HG03378 (cell line): ENCODE results near the gene CCDC33.

Source experiments
- ATAC-seq: cut with Tn5 transposase; IDR thresholded peaks from one replicate; pipeline ENCODE4 v1.9.1; 2021; ENCODE audit warnings: mild to moderate bottlenecking, moderate library complexity; ENCODE audit not compliant: unreplicated experiment

Gene CCDC33

DNA sequence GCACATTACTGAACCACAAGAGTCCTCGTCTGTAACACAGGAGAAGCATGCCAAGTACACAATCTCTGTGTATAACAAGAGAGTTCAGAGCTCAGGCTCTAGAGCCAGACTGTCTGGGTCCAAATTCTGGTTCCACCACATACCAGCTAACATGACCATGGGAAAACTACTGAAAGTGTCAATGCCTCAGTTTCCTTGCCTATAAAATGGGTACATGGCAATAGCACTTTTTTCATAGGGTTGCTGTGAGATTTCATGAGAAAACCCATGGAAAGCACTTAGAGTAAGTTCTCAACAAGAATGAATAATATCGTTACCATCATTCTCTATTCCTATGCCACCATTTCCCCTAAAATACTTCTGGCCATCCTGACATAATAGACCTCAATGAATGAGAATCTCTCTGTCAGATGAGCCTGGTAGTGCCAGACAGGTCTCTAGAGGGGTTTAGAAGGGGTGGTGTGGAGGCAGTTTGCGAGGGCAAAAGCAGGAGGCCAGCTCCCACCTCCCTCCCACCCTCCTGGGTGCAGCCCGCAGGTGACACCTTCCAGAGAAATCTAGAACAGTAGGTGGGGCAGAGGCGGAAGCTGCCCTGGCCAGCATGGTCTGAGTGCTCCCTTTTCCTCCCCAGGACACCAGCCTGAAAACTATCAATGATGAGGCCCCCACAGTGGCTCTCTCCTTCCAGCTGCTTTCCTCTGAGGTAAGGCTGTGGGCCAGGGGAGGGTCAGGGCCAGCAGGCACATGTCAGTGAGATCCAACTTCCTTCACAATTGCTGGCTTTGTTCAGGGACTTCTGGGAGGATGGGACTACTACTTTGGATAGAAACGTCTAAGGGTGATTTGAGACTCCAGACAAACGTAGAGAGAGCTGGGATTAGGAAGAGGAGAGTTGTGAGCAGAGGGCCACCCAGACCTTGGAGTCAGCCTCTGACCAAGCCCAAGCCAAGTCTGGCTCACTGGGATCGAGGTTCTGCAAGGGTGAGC, 45.3 kb downstream of the CCDC33 start:
- no peak for ATAC-seq

- ATAC-seq = no peak
Measured at GRCh38 chr15:74283368-74283767, 47.2 kb downstream of the CCDC33 start.

DNA sequence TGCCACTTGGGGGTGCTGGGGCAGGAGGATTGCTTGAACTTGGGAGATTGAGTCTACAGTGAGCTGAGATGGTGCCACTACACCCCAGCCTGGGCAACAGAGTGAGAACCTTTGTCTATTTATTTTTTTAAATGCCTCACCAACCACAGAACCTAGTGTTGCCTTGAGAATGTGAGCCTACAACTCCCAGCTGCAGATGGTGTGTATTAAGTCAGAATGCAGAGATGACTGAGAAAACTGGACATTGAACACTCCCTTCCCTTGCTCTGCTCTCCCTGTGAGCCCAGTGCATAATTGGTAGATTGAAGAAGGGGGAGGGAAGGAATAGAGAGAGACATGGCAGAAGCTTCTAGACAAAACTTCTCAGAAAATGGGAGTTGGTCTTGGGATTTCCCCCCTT, 53.5 kb downstream of the CCDC33 start:
- ATAC-seq = no peak

DNA sequence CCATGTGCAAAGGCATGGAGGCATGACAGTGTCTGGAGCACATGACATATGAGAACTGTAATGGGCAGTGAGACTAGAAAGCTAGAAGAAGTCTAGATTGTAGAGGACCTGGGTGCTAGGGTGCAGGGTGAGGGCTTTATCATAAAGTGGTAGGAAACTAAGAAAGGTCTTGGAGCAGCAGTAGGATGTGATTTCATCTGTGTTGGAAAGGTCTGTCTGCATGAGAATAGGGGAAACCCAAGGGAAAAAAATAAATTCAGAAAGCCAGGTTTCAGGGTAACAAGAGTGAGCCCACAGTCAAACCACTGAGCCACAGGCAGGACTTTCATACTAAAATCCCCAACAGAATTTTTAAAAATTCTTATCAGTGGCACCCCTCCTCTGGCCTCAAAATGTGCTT, 54.5 kb downstream of the CCDC33 start:
- ATAC-seq = no peak

DNA sequence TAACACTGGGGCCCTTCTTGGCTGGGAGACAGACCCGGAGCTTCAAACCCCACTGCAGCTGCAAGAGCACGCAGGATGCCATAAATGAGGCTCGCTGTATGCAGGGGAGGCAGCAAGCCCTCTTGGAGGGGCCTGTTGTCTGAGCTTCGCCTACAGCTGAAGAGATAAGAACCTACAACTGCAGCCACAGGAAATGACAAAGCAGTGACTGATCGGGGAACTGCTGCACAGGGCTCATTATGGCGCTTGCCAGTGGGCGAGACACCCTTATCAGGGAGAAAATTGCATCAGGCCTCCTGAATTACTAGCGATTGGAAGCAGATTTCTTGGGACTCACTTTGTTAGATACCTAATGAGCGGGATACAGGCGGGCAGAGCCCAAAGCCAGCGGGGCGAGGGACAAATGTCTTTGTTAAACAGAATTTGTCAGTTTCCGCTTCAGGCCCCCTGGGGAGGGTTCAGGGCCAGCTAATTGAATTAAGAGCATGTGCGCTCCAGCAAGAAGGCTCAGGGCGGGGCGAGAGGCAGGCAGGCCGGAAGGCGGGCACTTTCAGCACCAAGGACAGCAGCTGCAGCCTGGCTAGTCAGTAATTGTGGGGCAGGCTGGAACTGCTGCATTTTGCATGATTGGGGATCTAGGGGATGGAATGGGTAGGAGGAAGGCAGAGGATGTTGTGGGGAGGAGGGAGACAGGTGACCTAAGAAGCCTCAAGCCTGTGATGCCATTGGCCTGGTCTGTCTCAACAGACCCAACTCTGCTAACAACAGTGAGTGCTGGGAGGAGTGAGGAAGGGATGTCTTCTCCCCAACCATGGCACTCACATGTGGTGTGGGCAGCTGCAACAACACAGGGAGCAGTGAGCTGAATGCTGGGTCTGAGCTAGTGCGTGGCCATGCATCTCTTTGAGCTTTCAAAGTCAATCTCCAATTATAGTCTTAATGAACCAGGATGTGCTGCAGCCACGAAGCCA, 55.3 kb downstream of the CCDC33 start:
- no peak for ATAC-seq

GRCh38 chr15:74293021-74293810, 57.1 kb downstream of the CCDC33 start:
- ATAC-seq = no peak

DNA sequence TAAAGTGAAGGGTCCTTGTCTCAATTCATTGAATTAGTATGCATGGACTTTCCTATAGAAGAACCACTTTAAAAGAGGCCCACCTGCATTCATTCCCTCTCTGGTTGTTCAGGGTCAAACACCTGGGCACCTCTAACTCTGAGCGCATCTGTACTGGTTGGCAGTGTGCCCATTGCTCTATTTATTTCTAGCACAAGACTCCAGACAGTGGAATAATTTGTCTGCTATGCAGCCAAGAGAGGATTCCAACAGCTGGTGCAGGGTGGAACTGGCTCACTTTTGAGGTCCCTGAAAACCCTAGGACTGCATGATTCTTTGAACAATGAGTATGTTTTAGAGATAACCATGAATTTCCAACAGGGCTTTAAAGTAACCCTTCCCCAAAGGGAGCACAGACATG, 57.9 kb downstream of the CCDC33 start:
- ATAC-seq = no peak

DNA sequence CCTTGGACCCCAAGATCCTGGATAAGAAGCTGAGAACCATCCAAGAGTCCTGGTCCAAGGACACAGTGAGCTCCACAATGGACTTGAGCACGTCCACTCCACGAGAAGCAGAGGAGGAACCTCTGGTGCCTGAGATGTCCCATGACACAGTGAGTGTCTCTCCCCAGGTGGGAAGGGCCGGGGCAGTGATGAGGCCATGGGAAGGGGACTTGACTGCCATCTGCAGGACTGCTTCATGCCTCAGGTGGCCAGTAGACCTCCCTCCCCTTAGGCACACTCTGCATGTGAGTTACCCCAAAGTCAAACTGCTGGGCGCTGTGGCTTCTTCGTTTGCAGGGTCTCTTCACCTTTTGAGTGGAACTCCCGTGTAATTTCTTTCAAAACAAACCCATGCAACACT, 59.7 kb downstream of the CCDC33 start:
- no peak for ATAC-seq

DNA sequence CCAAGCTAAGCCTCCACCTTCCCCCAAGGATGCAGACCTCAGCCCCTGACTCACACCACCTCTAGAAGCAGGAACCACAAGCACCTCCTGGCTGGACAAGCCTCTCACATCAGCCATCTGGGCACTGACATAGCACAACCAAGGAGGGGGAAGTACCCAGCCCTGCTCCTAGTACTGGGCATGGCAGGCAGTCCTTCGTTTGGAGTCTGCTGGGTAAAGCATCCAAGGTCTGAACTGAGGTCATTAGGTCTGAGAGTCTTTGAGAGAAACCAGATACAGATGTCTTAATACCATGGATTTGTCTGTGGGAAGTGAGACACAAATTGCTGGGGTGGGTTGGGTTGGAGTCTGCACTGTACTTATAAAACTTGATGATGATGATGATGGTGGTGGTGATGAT, 61.8 kb downstream of the CCDC33 start:
- no peak for ATAC-seq

GRCh38 chr15:74300057-74300795, 64.1 kb downstream of the CCDC33 start:
- ATAC-seq = no peak

- no peak for ATAC-seq
Measured at GRCh38 chr15:74301583-74302361, 65.6 kb downstream of the CCDC33 start.

DNA sequence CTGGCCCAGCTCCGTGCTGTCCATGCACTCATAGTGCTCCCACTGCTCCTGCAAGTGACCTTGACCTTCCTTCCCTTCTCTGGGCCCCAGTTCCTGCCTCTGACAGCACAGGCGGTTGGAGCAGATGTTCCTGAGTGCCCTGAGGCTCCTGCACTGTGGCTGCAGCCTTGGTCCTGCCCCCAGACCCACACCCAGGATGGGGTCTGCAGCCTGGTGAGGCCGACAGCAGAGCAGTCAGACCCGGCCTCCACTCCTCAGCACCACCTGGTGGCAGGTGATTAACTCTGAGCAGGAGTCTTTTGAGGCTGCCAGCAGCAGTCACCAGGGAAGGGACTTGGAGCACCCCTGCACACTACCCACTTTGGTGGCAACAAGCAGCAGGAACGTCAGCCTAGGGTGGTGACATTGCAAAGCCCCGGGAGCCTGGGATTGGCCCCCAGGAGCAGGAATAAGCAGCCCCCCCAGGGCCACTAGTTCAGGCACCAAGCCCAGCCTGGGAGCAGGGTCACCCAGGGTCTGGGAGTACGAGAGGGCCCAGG, 66.8 kb downstream of the CCDC33 start:
- no peak for ATAC-seq

GRCh38 chr15:74303741-74304309, 67.7 kb downstream of the CCDC33 start:
- ATAC-seq = no peak

- ATAC-seq = no peak
Measured at GRCh38 chr15:74304431-74304830, 68.3 kb downstream of the CCDC33 start.

DNA sequence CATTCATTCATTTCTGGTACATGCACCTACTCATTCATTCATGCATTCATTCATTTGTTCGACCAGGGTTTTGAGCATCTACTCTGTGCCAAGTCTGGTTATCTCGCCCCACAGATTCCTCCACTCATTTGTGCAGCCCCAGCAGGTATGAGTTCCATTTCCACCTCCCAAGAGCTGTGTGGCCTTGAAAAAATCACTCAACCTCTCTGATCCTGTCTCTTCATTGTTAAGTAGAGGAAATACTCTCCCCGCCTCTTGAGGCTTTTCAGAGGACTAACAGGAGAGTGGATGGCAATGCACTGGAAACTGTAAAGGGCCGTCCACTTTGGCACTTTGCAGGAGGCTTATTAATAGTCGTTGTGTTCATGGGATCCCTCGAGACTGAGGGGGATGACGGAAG, 69.6 kb downstream of the CCDC33 start:
- ATAC-seq = no peak

- no peak for ATAC-seq
Measured at GRCh38 chr15:74306781-74307217, 70.7 kb downstream of the CCDC33 start.

- no peak for ATAC-seq
Measured at GRCh38 chr15:74307827-74308811, 72.0 kb downstream of the CCDC33 start.
